HEK293 (cell line): Measurements from ENCODE around the gene GNA12.

Experiments used
- CTCF ChIA-PET: fragments of 350-600 bp; formaldehyde crosslinking; extraction: SDS; loops from one replicate; lab custom pipeline; 2021; ENCODE audit warnings: antibody characterized with exemption; lab: Yijun Ruan, JAX
- POLR2A ChIA-PET: fragments of 300-600 bp; formaldehyde crosslinking; extraction: SDS; loops from one replicate; lab custom pipeline; 2020; ENCODE audit warnings: antibody characterized with exemption, inconsistent platforms; lab: Yijun Ruan, JAX
- H3K27ac ChIP-seq: fragments of 200-500 bp; sonication (Bioruptor generic); 2 replicates; pipeline ENCODE4 v1.5.1; 2014; ENCODE audit warnings: low read depth, low read length, control low read depth, inconsistent platforms; ENCODE audit errors: extremely low read depth
- H3K36me3 ChIP-seq, 2 experiments: fragments of 200-500 bp in 1 of 2; sonication (Bioruptor generic) in 1 of 2; 1 replicate in 1 of 2; 2 replicates in 1 of 2; pipeline ENCODE4 v1.5.1; 2014 to 2017; ENCODE audit warnings: inconsistent platforms in 2 of 2, low read length in 2 of 2; ENCODE audit not compliant: control insufficient read depth in 2 of 2, insufficient read depth in 1 of 2
- H3K4me1 ChIP-seq: fragments of 200-500 bp; sonication (Bioruptor generic); 2 replicates; pipeline ENCODE4 v1.5.1; 2014; ENCODE audit warnings: mild to moderate bottlenecking, low read length, inconsistent platforms; ENCODE audit not compliant: control insufficient read depth, insufficient read depth
- H3K4me3 ChIP-seq: 2 replicates; pipeline ENCODE4 v1.5.1; 2011; ENCODE audit warnings: low read depth, mild to moderate bottlenecking, control low read depth, low read length, moderate library complexity
- H3K9me3 ChIP-seq: fragments of 200-500 bp; sonication (Bioruptor generic); 2 replicates; pipeline ENCODE4 v1.5.1; 2014; ENCODE audit warnings: low read depth, low read length, inconsistent platforms; ENCODE audit not compliant: control insufficient read depth, insufficient read depth
- CTCF ChIP-seq: fragments of 450-650 bp; formaldehyde crosslinking; IDR thresholded peaks from 2 replicates; pipeline ENCODE4 v1.5.1; 2016; ENCODE audit warnings: missing biosample characterization, missing genetic modification characterization
- INSM2 ChIP-seq: fragments of 450-650 bp; formaldehyde crosslinking; IDR thresholded peaks from 2 replicates; pipeline ENCODE4 v1.5.1; 2016; ENCODE audit warnings: missing biosample characterization, missing genetic modification characterization
- KLF1 ChIP-seq: fragments of 450-650 bp; formaldehyde crosslinking; IDR thresholded peaks from 2 replicates; pipeline ENCODE4 v1.5.1; 2016; ENCODE audit warnings: missing biosample characterization, missing genetic modification characterization
- MZF1 ChIP-seq: fragments of 450-650 bp; formaldehyde crosslinking; IDR thresholded peaks from 2 replicates; pipeline ENCODE4 v1.5.1; 2017; ENCODE audit warnings: missing biosample characterization, missing genetic modification characterization, borderline replicate concordance
- PBX3 ChIP-seq: sonication (generic); formaldehyde crosslinking; IDR thresholded peaks from 2 replicates; pipeline ENCODE4 v1.8.1; 2022; ENCODE audit warnings: mild to moderate bottlenecking, moderate library complexity, missing genetic modification reagents
- REPIN1 ChIP-seq: fragments of 450-650 bp; formaldehyde crosslinking; IDR thresholded peaks from 2 replicates; pipeline ENCODE4 v1.5.1; 2017; ENCODE audit warnings: missing biosample characterization, missing genetic modification characterization, low read depth
- WT1 ChIP-seq: fragments of 450-650 bp; formaldehyde crosslinking; IDR thresholded peaks from 2 replicates; pipeline ENCODE4 v1.5.1; 2016; ENCODE audit warnings: missing biosample characterization, missing genetic modification characterization
- ZNF23 ChIP-seq: fragments of 450-650 bp; formaldehyde crosslinking; IDR thresholded peaks from 2 replicates; pipeline ENCODE4 v1.5.1; 2016; ENCODE audit warnings: missing biosample characterization, missing genetic modification characterization, borderline replicate concordance
- ZNF274 ChIP-seq, 2 experiments: fragments of 200-500 bp in 1 of 2; fragments of 450-650 bp in 1 of 2; sonication (Bioruptor generic) in 1 of 2; formaldehyde crosslinking in 1 of 2; IDR thresholded peaks; 2 replicates each; pipeline versions ENCODE4 v1.5.1 to v1.6.1; 2014 to 2016; ENCODE audit warnings: borderline replicate concordance in 1 of 2, inconsistent platforms in 1 of 2, low read length in 1 of 2, missing biosample characterization in 1 of 2, missing genetic modification characterization in 1 of 2
- ZNF280C ChIP-seq: fragments of 450-650 bp; formaldehyde crosslinking; IDR thresholded peaks from 2 replicates; pipeline ENCODE4 v1.5.1; 2016; ENCODE audit warnings: missing biosample characterization, missing genetic modification characterization
- ZNF335 ChIP-seq: fragments of 450-650 bp; formaldehyde crosslinking; conservative IDR thresholded peaks from 2 replicates; pipeline ENCODE4 v1.5.1; 2016; ENCODE audit warnings: missing biosample characterization, missing genetic modification characterization
- ZNF350 ChIP-seq: fragments of 450-650 bp; formaldehyde crosslinking; IDR thresholded peaks from 2 replicates; pipeline ENCODE4 v1.5.0; 2017; ENCODE audit warnings: missing biosample characterization, mild to moderate bottlenecking, missing genetic modification characterization
- ZNF426 ChIP-seq: fragments of 450-650 bp; formaldehyde crosslinking; IDR thresholded peaks from 2 replicates; pipeline ENCODE4 v1.5.1; 2017; ENCODE audit warnings: missing biosample characterization, missing genetic modification characterization, mild to moderate bottlenecking, inconsistent platforms, moderate library complexity
- ZNF555 ChIP-seq: fragments of 450-650 bp; formaldehyde crosslinking; conservative IDR thresholded peaks from 2 replicates; pipeline ENCODE4 v1.5.1; 2017; ENCODE audit warnings: missing biosample characterization, mild to moderate bottlenecking, missing genetic modification characterization, inconsistent platforms
- ZNF585B ChIP-seq: fragments of 450-650 bp; formaldehyde crosslinking; IDR thresholded peaks from 2 replicates; pipeline ENCODE4 v1.5.1; 2016; ENCODE audit warnings: missing biosample characterization, missing genetic modification characterization
- ZNF596 ChIP-seq: fragments of 450-650 bp; IDR thresholded peaks from 2 replicates; pipeline ENCODE4 v1.5.0; 2018; ENCODE audit warnings: missing biosample characterization, mild to moderate bottlenecking, missing genetic modification characterization, moderate library complexity
- ZNF600 ChIP-seq: fragments of 450-650 bp; formaldehyde crosslinking; IDR thresholded peaks from 2 replicates; pipeline ENCODE4 v1.5.1; 2016; ENCODE audit warnings: missing biosample characterization, missing genetic modification characterization
- ZNF654 ChIP-seq: fragments of 450-650 bp; formaldehyde crosslinking; IDR thresholded peaks from 2 replicates; pipeline ENCODE4 v1.5.1; 2016; ENCODE audit warnings: low read depth, missing biosample characterization, missing genetic modification characterization
- ZSCAN16 ChIP-seq: fragments of 450-650 bp; formaldehyde crosslinking; IDR thresholded peaks from 2 replicates; pipeline ENCODE4 v1.5.1; 2016; ENCODE audit warnings: missing biosample characterization, missing genetic modification characterization

GNA12 gene

GRCh38 chr7:2709553-2710285 is 134.4 kb downstream of the GNA12 start:
- no peaks in the 10 kb centered on the region for H3K36me3 ChIP-seq
- no peaks in the 10 kb centered on the region for H3K4me1 ChIP-seq
- no peak overlapping the region for H3K4me3 ChIP-seq
- POLR2A ChIA-PET = interaction anchor here (0.6 kb wide), 1 partner anchor 1140 kb away, joined by 3 read pairs; the partner anchor contains the start of gene PSMG3
- H3K9me3 ChIP-seq = no peaks in the 10 kb centered on the region
- no peak overlapping the region for H3K27ac ChIP-seq
- TF ChIP-seq ZNF274 (IDR thresholded peaks at IDR 0.05; ENCODE audit: low read length) = no peak
- no peak for TF ChIP-seq ZNF274 (tag by site-specific recombination; IDR thresholded peaks at IDR 0.05; ENCODE audit: borderline replicate concordance)
- no peak for TF ChIP-seq ZNF585B
- TF ChIP-seq ZNF600 = no peak
- TF ChIP-seq ZNF654 (tag by site-specific recombination) = peak; percentile 29; the same call in 1 of the 2 replicates
- TF ChIP-seq PBX3 (CRISPR knock-in tag) = peak; percentile 80
- peak; percentile 84 for TF ChIP-seq ZSCAN16 (tag by site-specific recombination)
- peak; percentile 39; the same call in 1 of the 2 replicates for TF ChIP-seq ZNF335 (tag by site-specific recombination)
- peak; percentile 79 for TF ChIP-seq CTCF (tag by site-specific recombination)
- TF ChIP-seq, all 188 proteins: peak for 5
- CTCF ChIA-PET = interaction anchor here (0.5 to 5.2 kb wide), 42 partner anchors 9 to 1025 kb away, joined by 3 to 39 read pairs (median 4); partner anchors contain the start of genes AMZ1 and TTYH3

- Histone ChIP-seq H3K4me1 (no peaks in the 10 kb centered on the region), H3K4me3 (no peak overlapping the region), H3K36me3 (no peaks in the 10 kb centered on the region), H3K27ac (no peak overlapping the region), H3K9me3 (no peaks in the 10 kb centered on the region)
- CTCF ChIA-PET = interaction anchor here (0.6 to 5.2 kb wide), 21 partner anchors 8 to 1085 kb away, joined by 3 to 39 read pairs (median 4); partner anchors contain the start of gene AMZ1
- POLR2A ChIA-PET = interaction anchor here (0.6 kb wide), 1 partner anchor 1139 kb away, joined by 3 read pairs; the partner anchor contains the start of gene PSMG3
- TF ChIP-seq ZSCAN16 (tag by site-specific recombination) (no peak), ZNF555 (tag by site-specific recombination) (no peak), ZNF23 (tag by site-specific recombination) (no peak), REPIN1 (tag by site-specific recombination) (no peak), WT1 (tag by site-specific recombination) (no peak), ZNF350 (no peak), ZNF426 (no peak), ZNF280C (tag by site-specific recombination) (no peak), INSM2 (tag by site-specific recombination) (no peak), MZF1 (tag by site-specific recombination) (no peak), ZNF596 (no peak), KLF1 (tag by site-specific recombination) (no peak)
Observed at GRCh38 chr7:2708547-2709310, 135.4 kb downstream of the GNA12 start.
